NCI-H1092 treated with DMSO at 0.1 percent for 48 hours (cell line): ENCODE data around the gene ADAM17.
"Not testable (repeated sequence)": the region's sequence is repeated elsewhere in the genome, so short reads cannot be mapped to it uniquely, and the experiment has no call there.

Experiments
- DNase-seq: peaks from one replicate; lab custom pipeline; 2025; lab: John Stamatoyannopoulos, UW

The ADAM17 gene

DNA sequence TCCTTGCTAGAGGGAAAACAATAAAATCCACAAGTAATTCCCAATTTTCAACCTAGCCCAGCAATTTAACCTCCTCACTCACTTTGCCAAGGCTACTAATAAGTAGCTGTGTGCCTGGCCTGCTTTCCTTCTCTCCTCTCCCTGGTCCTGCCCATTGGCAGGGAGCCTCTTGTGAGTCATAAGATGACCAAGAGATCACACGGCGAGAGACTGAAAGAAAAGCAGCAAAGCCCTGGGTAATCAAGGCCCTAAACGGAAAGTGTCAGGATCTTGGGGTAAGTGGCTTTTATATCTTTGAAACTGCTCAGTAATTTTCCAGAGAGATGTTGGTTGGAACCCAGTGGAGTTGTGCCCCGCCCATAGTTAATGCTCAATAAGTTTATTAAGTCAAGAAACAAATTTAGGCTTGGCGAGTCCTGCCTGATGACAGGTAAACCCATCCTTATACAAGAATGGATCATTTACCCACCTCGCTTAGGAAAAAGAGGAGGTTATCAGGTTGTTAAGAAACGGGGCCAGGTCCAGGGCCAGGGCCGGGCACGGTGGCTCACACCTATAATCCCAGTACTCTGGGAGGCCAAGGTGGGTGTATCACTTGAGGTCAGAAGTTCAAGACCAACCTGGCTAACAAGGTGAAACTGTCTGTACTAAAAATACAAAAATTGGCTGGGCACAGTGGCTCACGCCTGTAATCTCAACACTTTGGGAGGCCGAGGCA lies 10.0 kb upstream of the ADAM17 start:
- DNase-seq: no peak

DNA sequence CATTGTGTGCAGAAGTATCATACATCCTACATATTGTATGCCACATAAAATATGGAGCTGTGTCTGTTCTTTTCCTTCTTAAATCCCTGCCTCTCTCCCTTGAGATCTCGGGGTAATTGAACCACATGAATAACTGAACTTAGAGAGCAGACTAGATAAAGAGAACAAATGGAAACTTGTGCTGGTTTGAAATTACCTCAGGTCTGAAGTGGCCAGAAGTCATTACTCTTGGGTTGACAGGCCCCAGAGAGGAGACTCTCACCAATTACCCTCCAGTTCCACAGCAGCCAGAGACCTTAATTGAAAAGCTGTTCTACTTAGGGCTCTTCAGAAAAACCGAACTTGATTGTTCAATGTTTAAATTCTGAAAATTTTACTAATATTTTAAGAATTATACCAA lies 5.0 kb upstream of the ADAM17 start:
- DNase-seq: no peak

DNA sequence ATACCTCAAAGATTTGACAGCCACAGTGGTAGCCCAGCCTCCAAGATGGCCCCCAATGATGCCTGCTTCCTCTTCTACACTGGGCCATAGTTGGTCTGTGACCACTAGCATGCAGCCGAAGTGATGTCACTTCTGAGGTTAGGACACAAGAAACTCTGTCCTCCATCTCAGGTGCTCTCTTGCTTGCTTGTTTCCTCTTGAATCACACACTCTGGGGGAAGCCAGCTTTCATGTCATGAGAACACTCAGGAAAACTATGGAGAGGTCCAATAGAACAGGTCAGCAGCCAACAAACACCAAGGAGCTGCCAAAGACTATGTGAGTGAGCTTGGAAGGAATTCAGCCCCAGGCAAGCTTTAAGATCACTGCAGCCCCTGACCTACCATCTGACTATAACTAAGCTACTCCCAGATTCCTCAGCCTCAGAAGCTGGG lies 3.3 kb upstream of the ADAM17 start:
- no peak for DNase-seq

DNA sequence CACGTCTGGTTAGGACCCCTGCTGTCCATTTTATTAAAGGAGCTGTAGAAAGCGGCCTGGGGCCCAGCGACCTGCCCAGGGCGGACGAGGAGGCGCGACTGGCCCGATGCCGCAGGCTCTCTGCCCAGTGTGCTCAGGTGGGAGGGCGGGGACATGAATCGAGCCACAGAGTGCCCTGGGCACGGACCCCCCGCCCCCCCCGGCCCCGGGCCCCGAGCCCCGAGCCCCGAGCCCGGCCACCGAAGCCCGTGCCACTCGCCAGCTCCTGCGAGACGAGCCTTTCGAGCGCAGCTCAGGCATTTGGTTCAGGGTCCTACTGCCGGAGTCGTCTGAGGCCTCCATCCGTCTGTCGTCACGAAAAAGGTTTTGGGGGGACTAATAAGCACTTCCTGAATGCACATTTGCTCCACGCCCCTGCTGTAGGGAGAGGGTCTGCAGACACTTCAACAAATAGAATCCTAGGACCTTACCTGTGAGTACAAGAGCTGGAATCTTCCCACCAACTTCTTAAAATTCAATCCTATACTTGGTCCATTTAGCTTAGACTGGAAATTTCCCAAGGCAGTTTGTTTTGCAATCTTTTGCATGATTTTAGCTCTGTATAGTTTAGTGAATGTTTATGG lies 602 bp upstream of the ADAM17 start:
- peak; percentile 41 for DNase-seq

DNA sequence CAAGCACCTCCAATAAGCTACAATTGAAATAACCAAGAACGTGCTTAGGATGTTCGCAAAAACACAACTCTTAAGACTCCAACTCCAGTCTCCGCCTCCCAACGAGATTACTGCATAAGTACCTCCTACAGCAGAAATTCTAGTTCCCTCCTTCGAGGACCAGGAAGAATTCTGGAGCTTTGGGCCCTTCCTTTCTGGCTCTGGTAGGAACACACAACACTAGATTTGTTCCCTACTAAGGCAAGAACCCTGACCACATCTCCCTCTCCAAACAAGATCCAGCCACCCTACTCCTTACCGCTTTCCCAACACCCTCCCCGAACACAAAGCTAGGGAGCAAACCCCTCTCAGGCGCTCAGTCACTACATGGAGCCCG lies 721 bp downstream of the ADAM17 start:
- DNase-seq: no peak

DNA sequence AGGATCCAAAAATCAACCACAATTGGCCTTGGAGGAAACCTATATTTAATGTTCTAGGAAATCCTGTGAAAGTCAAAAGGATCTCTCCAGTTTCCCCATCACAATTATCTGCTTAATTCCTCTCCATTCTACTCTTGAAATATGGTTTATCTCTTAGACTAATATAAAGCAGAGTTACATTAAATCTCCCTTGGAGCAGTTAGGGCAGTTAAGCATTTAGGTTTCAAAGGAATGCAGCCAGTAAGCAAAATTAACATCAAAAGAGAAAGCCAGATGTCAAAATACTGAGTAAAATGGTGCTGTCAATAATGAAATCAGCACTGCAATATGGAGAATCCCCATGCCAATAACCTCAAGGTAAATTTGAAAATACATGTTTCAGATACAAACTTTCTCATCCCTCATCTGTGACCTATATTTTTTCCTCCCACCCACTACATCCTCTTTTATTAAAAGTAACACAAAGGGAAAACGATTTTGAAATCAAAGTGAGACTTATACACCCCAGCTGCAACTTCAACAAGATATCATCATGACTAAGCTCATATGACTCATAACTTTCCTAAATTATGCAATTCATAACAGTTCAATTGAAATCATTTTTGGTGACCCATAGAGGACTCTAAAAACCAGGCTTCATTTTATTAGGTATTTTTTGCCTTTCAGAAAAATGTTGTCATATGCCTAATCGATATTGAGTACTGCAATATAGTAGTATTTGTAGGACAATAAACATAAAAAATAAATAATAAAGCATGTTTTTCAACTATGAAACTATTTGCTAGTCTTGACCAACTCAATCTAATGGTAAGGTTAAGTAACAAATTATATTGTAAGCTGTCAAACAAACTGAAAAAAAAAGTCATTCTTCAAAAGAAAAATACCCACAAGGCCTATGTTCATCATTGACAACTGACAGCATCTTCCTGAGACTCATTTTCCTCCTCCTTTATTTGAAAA lies 3.1 kb downstream of the ADAM17 start:
- DNase-seq: no peak

DNA sequence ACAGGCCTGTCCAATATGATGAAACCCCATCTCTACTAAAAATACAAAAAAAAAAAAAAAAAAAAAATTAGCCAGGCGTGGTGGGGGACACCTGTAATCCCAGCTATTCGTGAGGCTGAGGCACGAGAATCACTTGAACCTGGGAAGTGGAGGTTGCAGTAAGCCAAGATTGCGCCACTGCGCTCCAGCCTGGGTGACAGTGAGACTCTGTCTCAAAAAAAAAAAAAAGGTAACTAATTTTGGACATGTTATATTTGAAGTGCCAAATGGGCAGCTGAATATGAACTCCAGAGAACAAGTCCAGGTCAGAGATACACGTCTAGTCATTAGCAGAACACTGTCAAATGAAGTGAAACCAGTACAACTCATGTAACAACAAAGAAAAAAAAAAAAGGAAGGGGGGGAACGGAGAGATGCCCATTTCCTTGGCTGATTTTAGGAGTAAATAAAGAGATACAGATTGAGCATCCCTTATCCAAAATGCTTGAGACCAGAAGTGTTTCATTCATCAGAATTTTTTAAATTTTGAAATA lies 4.7 kb downstream of the ADAM17 start:
- DNase-seq: not testable (repeated sequence)

DNA sequence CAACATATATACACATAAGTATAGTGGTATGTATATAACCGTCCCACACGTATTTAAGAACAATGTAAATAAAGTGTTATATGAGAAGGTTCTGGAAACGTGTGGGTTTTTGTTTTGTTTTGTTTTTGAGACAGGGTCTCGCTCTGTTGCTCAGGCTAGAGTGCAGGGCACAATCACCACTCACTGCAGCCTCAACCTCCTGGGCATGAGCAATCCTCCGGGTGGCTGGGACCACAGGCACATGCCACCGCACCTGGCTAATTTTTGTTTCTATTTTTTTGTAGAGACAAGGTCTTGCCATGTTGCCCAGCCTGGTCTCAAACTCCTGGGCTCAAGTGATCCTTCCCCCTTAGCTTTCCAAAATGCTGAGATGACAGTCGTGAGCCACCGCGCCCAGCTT lies 6.2 kb downstream of the ADAM17 start:
- no peak for DNase-seq

DNA sequence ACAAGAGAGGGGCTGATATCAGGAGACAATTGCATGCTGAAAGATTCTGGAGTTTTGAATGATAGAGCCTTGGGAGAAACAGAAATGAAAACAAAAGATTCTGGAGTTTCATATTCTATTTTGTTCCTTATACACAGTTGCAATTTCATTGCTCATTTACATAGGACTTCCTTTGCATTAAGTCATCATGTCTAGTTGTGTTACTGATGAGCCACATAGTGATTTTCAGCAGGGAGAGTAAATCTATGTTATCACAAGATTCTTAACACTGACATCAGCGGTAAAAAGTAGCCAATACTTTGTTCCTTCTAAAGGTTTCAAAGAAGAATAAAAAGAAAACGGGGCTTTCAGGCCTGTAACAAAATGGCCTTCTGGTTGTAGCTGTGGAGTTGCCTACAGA lies 7.1 kb downstream of the ADAM17 start:
- DNase-seq: no peak

DNA sequence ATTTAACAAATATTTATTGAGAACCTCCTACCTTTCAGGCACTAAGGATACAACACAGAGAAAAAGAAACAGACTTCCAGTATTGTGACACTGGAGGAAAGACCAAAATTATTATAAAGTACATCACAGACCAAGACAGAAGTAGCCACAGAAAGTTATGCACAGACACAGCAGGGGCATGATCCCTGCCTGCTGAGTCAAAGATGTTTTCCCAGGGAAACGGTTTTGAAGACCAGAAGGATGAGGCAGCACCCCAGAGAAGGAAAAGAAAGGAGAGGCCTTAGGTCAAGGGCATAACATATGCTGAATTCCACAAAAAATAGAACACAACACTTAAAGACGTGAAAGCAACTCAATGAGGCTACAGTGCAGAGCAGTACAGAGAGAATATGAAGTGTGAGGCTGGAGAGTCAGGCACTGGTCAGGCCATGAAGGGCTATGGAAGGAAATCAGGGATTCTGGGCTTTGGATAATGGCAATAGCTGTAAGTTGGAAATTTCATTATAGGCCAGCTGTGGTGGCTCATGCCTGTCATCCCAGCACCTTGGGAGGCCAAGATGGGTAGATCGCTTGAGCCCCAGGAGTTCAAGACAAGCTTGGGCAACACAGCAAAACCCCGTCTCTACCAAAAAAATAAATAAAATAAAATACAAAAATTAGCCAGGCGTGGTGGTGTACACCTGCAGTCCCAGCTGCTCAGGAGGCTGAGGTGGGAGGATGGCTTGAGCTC lies 8.2 kb downstream of the ADAM17 start:
- no peak for DNase-seq

DNA sequence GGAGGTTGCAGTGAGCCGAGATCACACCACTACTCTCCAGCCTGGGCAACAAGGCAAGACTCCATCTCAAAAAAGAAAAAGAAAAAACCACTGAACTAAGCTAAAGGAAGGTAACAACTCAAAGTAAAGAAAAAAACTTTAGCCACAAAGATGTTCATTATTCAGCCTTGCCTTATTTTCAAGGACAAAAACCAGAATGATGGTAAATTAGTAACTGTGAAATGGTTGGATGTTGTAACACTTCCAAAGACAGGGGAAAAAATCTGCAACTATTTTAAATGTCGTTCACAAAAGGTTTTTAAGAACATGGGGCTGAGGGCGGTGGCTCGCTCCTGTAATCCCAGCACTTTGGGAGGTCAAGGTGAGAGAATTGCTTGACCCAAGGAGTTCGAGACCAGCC lies 10.1 kb downstream of the ADAM17 start:
- no peak for DNase-seq

DNA sequence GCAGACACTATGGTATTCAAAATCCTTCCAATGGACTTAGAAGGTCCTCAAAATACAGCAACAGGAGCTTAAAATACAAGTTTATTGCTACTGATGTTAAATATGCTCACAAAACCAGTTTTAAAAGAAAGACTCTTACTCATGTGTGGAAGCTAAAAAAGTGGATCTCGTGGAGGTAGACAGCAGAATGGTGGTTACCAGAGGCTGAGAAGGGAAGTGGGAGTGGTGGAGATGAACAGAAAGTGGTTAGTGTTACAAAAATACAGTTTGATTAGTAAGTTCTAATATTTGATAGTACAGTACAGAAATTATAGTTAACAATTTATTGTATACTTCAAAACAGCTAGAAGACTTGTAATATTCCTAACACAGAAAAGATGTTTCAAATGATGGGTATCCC lies 12.1 kb downstream of the ADAM17 start:
- no peak for DNase-seq

DNA sequence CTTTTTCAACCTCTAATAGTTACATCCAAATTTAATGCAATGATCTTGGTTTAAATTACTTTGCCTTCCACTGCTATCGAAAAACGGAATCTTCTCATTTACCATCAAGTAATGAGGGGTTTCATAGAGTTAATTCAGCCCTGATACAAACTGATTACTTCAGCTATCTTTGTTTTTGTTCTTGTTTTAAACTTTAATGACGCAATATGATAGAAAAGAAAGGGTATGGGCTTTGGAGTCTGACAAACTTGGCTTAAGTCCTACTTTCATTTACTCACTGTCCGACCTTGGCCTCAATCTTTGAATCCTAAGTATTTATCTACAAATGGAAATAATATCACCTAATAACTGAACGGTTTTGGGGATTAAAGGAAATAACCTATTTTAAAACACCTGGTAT lies 16.1 kb downstream of the ADAM17 start:
- DNase-seq: no peak

DNA sequence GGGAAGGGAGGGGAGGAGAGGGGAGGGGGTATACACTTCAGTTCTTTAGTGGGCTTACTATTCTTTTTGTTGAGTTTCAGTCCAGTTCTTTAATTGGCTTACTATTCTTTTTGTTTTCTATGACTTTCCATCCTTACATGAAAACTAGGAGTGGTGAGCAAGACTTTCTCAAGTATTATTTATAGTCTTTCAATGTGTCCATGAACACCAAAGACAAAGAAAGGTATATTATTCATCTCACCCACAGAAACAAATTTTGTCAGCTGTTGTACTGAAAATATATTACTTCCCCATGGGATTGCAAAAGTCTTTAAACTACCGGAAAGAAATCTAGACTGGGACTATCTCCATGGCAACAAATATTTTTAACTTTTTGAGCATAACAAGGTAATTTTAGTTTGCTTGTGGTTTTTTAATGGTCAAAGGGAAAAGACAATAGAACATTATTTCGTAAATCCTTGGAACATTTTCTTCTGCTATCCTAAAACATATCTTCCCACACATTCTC lies 17.6 kb downstream of the ADAM17 start:
- DNase-seq: no peak

DNA sequence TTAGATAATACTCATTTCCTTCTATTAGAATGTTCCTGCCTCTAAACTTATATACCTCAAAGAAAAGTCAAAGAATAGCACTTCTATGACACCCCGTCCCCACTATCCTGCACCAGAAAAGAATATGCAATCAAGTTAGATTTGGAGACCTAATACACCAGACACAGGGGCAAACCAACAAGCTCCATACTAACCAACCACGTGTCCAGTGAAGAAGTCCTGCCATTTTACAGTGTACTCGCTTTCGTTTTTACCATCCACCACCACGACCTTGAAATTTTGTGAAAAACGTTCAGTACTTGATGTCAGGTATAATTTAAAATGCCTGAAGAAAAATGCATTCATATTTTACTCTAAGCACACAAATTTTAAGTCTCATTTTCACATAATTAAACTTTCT lies 19.1 kb downstream of the ADAM17 start:
- DNase-seq: no peak

DNA sequence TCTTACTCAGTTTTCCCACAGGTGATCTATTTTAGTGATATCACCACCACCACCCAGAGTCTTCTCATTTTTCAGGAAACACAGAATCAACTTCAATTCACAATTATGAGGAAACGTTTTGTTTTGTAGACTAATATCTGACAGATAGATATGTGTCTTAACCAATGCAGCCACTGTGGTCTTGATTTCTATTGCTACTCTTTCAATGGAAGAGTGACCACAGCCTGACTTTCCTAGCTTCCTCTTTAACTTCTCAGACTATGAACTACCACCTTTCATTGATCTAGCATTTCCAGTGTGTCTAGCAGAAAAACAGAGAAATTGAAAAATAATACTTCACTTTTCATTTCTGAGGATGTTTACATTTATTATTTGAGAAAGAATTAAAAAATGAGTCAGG lies 20.5 kb downstream of the ADAM17 start:
- DNase-seq: no peak

DNA sequence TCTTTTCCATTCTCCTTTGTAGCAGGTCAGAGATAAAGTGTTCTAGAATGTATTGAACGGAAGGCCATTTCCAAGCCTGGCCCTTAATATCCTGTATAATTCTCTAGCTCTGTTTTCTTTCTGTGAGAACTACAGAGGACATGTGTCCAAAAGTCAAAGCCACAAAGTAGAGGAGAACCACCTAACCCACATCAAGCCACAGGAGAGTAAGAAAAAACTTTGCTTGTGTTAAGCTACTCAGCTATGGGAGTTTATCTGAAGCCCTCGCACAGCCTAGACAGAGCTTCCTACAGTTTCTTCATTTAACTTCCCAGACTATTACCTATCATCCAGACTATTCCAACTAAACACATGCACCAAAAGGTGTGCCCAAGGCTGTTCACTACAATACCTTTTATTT lies 22.0 kb downstream of the ADAM17 start:
- DNase-seq: no peak

DNA sequence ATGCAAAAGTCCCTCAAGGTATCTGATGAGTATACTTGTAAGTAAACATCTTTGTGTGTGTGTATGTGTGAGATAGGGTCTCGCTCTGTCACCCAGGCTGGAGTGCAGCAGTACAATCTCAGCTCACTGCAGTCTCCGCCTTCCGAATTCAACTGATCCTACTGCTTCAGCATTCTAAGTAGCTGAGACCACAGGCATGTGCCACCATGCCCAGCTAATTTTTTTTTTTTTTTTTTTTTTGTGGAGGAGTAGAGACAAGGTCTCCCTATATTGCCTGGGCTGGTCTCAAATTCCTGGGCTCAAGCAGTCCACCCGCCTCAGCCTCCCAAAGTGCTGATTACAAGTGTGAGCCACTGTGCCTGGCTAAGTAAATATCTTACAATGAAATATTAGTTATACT lies 23.2 kb downstream of the ADAM17 start:
- DNase-seq: no peak

DNA sequence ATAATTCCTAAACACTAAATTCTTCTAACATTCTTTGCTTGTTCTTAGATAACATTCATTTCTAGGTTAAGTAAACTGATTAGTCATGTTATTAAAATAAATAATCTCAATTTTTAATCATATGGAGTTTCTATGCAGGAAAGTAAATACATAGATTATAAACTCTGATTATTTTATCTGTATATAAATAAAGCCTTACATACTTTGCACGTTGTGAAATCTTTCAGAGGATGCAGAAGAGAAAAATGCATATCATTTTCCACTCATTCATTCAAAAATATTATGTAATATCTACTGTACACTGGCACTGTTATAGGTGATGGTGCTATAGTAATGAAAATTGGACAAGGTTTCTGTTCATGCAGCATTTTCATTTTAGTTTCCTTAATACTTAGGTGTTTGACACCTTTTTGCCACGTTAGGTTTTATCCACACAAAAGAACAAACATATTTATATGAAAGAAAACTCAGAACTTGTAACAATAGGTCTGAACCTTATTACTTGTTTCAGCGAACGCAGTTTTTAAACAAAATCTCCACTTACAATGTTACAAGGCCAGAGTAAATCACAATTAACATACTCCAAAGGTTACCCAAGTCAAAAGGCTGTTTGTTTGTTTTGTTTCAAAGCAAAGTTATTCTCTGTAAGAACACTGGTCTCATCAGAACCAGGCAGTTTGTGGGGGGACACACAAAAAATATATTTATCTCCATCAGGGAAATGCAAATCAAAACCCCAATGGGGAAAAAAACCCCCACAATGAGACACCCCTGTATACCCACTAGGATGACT lies 27.4 kb downstream of the ADAM17 start:
- DNase-seq: no peak

DNA sequence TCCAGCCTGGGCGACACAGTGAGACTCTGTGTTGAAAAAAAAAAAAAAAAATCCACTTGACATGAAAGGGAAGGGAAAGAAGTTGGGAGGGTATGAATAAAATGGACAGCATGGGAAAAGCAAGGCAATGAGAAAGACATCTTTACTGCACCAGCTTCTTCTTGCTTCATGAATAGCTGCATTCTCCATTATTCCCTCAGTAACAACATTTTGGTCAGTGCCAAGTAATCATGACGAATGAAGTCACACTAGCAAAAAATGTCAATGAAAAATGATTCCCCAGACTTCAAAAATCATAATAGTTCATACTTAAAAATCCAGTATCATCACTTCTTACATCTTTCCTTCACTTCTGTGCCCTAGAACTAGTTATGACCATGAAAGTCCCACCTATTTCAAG lies 30.4 kb downstream of the ADAM17 start:
- no peak for DNase-seq

DNA sequence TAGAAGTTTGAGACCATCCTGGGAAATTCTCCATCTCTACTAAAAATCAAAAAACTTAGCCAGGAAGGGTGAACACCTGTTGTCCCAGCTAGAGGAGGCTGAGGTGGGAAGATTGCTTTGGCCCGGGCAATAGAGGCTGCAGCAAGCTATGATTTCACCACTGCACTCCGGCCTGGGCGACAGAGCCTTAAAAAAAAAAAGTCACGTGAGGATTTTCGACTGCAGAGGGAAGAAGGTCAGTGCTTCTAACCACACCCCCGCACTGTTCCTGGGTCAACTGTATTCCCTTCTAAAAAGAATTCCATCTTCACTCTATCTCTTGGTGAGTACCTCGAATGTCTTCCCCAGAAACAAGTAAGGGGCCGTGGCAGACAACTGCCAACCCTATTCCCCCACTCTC lies 31.3 kb downstream of the ADAM17 start:
- no peak for DNase-seq
